Skeletal muscle tissue (tissue), 4 donors: Measurements from ENCODE around the gene THSD8. TPM values are rescaled to one million over a fixed set of nuclear protein-coding genes. Genes with fewer than 3 reads are reported as not detected.
A peak's percentile ranks its signal among the peaks of the same experiment; 100 is the strongest.
"Not testable (repeated sequence)": the region's sequence is repeated elsewhere in the genome, so short reads cannot be mapped to it uniquely, and the experiment has no call there.

Experiments
- H3K27ac ChIP-seq: one replicate; pipeline ENCODE4 v1.7.0; 2013; ENCODE audit warnings: mild to moderate bottlenecking, low read depth, low read length, inconsistent platforms
- H3K27me3 ChIP-seq, 3 donors: one replicate each; pipeline ENCODE4 v1.7.0; 2013; ENCODE audit warnings: low read length in 3 of 3; ENCODE audit not compliant: control insufficient read depth in 3 of 3, insufficient read depth in 3 of 3
- H3K36me3 ChIP-seq, 3 donors: one replicate each; pipeline ENCODE4 v1.7.0; 2013; ENCODE audit warnings: low read length in 3 of 3; ENCODE audit not compliant: control insufficient read depth in 3 of 3, insufficient read depth in 3 of 3
- H3K4me1 ChIP-seq, 3 donors: one replicate each; pipeline ENCODE4 v1.7.0; 2013; ENCODE audit warnings: low read length in 3 of 3, mild to moderate bottlenecking in 3 of 3; ENCODE audit not compliant: control insufficient read depth in 3 of 3, insufficient read depth in 3 of 3
- H3K4me3 ChIP-seq, 3 donors: one replicate each; pipeline ENCODE4 v1.7.0; 2013; ENCODE audit warnings: low read length in 3 of 3
- H3K9ac ChIP-seq, 3 donors: one replicate each; pipeline ENCODE4 v1.7.0; 2013; ENCODE audit warnings: low read length in 3 of 3, mild to moderate bottlenecking in 3 of 3, moderate library complexity in 2 of 3, low read depth in 1 of 3
- H3K9me3 ChIP-seq, 3 donors: one replicate each; pipeline ENCODE4 v1.7.0; 2013; ENCODE audit warnings: low read length in 3 of 3; ENCODE audit not compliant: control insufficient read depth in 3 of 3
- total RNA-seq: library from RNA; depleted of rRNA; stranded (reverse); fragments of >200 nt; gene quantifications from one replicate; pipeline ENCODE4 v1.2.3, GENCODE V29; 2014
- donor health status: Osteomylitis.

The THSD8 gene
- total RNA-seq, 1 donor from 2014 or later, result not detected

DNA sequence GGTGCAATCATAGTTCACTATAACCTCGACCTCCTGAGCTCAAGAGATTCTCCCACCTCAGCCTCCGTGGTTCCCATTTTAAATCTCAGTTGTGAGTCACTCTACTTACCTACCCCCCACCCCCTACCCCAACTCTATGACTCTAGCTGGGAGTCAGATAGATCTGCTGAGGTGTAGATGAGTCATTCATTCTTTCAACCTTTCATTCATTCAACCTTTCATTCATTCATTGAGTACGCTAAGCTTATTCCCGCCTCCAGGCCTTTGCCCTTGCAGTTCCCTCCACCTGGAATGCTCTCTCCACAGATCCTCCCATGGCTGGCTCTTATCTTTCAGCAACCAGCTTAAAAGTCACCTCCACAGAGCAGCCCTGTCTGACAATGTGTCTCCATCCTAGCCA, 35.4 kb downstream of the THSD8 start:
- Histone ChIP-seq H3K27ac (no peak overlapping the region), H3K36me3 (no peaks in the 10 kb centered on the region), H3K27me3 (peaks cover 89 to 92% (median 89%) of the 10 kb centered on the region in 3 donors), H3K4me3 (no peak overlapping the region), H3K9me3 (no peaks in the 10 kb centered on the region), H3K4me1 (peaks cover 4 to 9% (median 8%) of the 10 kb centered on the region in 3 donors), H3K9ac (no peak overlapping the region)

GRCh38 chr19:12838182-12838885, 36.5 kb downstream of the THSD8 start, which contains the start of gene MAST1:
TSS of gene MAST1 (plus strand) at chr19:12838515. CDS start at chr19:12838573, 58 bp downstream.
- H3K36me3 ChIP-seq, result no peaks in the 10 kb centered on the region
- peaks cover 86 to 92% (median 87%) of the 10 kb centered on the region in 3 donors for H3K27me3 ChIP-seq
- no peak within 1 kb of the TSS for H3K27ac ChIP-seq
- no peak within 1 kb of the TSS for H3K9ac ChIP-seq
- no peak within 1 kb of the TSS for H3K4me3 ChIP-seq
- H3K9me3 ChIP-seq, result no peaks in the 10 kb centered on the region
- H3K4me1 ChIP-seq, result peaks cover 4 to 9% (median 5%) of the 10 kb centered on the region in 3 donors

GRCh38 chr19:12838886-12839756, 37.3 kb downstream of the THSD8 start:
- Histone ChIP-seq H3K4me3 (no peak overlapping the region), H3K9ac (no peak overlapping the region), H3K27ac (no peak overlapping the region), H3K9me3 (no peaks in the 10 kb centered on the region), H3K36me3 (no peaks in the 10 kb centered on the region), H3K27me3 (peaks cover 89 to 95% (median 90%) of the 10 kb centered on the region in 3 donors), H3K4me1 (peaks cover 2 to 9% (median 4%) of the 10 kb centered on the region in 3 donors)

GRCh38 chr19:12840091-12841079, 38.5 kb downstream of the THSD8 start:
- Histone ChIP-seq H3K36me3 (no peaks in the 10 kb centered on the region), H3K9me3 (no peaks in the 10 kb centered on the region), H3K4me1 (peaks cover 2 to 9% (median 4%) of the 10 kb centered on the region in 3 donors), H3K27ac (no peak overlapping the region), H3K27me3 (peaks cover 81 to 92% (median 83%) of the 10 kb centered on the region in 3 donors), H3K9ac (no peak overlapping the region), H3K4me3 (no peak overlapping the region)

DNA sequence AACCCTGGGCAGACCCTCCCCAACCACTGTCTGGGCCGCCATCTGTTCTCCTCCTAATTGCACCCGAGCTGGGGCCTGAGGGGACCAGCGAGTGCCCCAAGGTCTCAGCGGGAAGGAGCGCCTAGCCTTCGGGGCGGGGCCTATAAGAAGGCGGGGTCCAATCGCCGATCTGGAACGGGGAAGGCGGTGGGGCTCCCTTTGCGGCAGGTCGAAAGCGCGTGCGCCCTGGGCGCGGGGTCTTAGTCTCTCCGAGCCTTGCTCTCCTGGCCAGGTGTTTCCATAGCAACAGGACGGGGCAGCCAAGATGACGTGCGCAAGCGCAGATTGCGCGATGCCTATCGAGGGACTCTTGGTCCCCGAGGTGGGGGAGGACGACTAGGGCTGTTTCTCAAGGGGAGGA, 39.2 kb downstream of the THSD8 start:
- H3K9ac ChIP-seq, result no peak overlapping the region
- H3K4me3 ChIP-seq, result peak overlapping the region in 1 of 3 donors; percentile 13
- no peaks in the 10 kb centered on the region for H3K9me3 ChIP-seq
- H3K4me1 ChIP-seq, result peaks cover 2 to 9% (median 4%) of the 10 kb centered on the region in 3 donors
- peaks cover 74 to 88% (median 76%) of the 10 kb centered on the region in 3 donors for H3K27me3 ChIP-seq
- no peak overlapping the region for H3K27ac ChIP-seq
- no peaks in the 10 kb centered on the region for H3K36me3 ChIP-seq

DNA sequence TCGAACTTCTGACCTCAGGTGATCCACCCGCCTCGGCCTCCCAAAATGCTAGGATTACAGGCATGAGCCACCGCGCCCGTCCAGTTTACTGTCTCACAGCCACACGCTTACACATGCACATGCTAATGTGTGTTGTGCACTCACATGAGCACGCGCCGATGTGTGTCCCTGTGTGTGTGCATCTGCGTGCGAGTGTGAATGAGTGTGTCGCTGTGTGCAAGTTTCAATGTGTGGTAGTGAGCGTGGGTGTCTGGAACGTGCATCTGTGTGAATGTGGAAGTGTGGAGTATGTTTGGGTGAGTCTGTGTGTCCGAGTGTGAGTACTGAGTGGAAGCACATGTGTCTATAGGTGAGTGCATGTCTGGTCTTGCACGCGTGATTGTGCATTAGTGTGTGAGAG, 40.6 kb downstream of the THSD8 start:
- H3K4me1 ChIP-seq, result peaks cover 4 to 15% (median 6%) of the 10 kb centered on the region in 3 donors
- H3K27me3 ChIP-seq, result peaks cover 63 to 81% (median 69%) of the 10 kb centered on the region in 3 donors
- no peaks in the 10 kb centered on the region for H3K36me3 ChIP-seq
- no peak overlapping the region for H3K4me3 ChIP-seq
- no peak overlapping the region for H3K9ac ChIP-seq
- H3K27ac ChIP-seq, result no peak overlapping the region
- H3K9me3 ChIP-seq, result no peaks in the 10 kb centered on the region

GRCh38 chr19:12843328-12843727, 41.5 kb downstream of the THSD8 start:
- Histone ChIP-seq H3K9me3 (no peaks in the 10 kb centered on the region), H3K4me3 (no peak overlapping the region), H3K27me3 (peaks cover 57 to 78% (median 62%) of the 10 kb centered on the region in 3 donors), H3K4me1 (peaks cover 4 to 21% (median 9%) of the 10 kb centered on the region in 3 donors), H3K36me3 (no peaks in the 10 kb centered on the region), H3K9ac (no peak overlapping the region), H3K27ac (no peak overlapping the region)

DNA sequence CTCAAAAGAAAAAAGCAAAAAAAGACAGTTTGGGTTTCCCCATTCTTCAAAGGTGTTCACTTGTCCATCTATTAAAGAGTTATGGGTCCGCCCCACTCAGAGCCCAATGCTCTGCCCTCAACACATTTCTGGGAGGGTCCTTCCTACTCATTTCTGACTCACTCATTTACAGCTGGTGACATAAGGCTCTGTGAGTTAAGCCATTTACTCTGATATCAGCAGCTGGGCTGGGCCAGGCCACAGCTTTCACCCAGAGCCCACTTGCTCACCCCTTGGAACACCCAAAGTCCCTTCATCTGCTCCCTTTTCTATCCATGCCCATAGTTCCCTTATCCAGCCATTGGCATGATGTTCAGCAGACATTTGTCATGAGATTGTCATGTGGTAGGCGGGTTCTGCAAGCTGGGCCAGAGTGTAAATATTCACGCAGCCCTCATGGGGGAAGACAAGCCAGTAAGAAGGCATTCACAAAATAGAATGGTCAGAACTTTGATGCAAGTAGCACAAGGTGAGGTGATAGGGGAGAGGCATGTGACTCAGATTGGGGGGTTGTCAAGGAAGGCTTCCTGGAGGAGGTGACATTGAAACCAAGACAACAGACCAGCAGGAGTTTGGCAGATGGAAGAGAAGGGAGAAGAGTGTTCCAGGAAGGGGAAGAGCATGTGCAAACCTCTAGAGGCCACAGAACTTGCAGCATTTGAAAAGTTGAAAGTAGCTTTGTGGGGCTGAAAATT, 42.3 kb downstream of the THSD8 start:
- Histone ChIP-seq H3K4me3 (no peak overlapping the region), H3K27me3 (peaks cover 52 to 71% (median 57%) of the 10 kb centered on the region in 3 donors), H3K36me3 (no peaks in the 10 kb centered on the region)

DNA sequence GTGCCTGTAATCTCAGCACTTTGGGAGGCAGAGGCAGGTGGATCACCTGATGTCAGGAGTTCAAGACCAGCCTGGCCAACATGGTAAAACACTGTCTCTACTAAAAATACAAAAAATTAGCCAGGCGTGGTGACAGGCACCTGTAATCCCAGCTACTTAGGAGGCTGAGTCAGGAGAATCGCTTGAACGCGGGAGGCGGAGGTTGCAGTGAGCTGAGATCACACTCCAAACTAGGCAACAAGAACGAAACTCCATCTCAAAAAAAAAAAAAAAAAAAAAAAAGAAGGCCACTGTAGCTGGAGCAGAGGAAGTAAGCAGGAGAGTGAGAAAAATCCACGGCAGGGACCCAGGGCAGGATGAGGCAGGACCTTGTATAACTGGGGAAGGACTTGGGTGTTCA, 44.7 kb downstream of the THSD8 start:
- not testable (repeated sequence) for H3K9me3 ChIP-seq, H3K9ac ChIP-seq, H3K27ac ChIP-seq, H3K4me3 ChIP-seq, H3K36me3 ChIP-seq
- H3K4me1 ChIP-seq, result peaks cover 0 to 12% (median 6%) of the 10 kb centered on the region in 3 donors
- H3K27me3 ChIP-seq, result peaks cover 28 to 47% (median 34%) of the 10 kb centered on the region in 3 donors

More for the DNA sequence above, 42.3 kb downstream of the THSD8 start:
- Histone ChIP-seq H3K27ac (no peak overlapping the region), H3K9me3 (no peaks in the 10 kb centered on the region), H3K9ac (no peak overlapping the region), H3K4me1 (peaks cover 4 to 21% (median 9%) of the 10 kb centered on the region in 3 donors)
